T1000 (cell line): ENCODE data around the gene ARL13B.
"Not testable (repeated sequence)": the region's sequence is repeated elsewhere in the genome, so short reads cannot be mapped to it uniquely, and the experiment has no call there.

ENCODE experiments used
- DNase-seq: peaks from one replicate; lab custom pipeline; 2025; ENCODE audit warnings: mixed read lengths; lab: John Stamatoyannopoulos, UW

ARL13B gene

DNA sequence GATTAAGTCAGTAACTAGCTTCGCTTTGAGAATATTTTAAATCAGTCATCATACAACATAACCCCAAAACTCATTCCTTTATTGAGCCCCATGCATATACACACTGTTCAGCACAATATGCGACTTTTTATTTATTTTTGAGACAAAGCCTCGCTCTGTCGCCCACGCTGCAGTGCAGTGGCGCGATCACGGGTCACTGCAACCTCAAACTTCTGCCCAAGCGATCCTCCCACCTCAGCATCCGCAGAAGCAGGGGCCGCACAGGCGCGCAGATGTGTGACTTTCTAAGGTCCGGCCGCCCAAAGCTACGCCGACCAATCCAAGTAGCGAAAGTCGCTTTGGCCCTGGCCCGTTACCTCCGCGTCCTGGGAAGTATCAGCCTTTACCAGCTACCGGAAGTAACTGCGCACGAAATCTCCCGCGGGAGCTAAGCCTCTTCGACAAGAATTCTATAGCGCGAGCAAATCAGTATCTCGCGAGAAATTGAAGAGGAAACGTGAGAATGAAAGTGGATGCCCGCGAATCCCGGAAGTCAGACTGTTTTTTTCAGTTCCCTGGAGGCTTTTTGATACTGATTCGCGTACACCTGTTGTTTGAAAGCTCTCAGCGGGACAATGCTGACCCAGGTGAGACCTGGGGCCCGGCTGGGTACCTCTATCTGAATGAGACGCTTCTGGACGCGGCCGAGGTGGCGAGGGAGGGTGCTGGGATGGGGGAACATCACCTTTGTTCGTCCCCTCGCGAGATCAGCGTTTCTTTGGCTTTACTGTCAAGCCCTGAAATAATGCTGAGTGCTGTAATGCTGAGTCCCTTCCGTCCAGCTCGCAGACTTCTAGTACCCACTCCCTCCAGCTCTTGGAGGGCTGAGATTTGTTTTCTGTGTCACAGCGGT lies 82.8 kb downstream of the ARL13B start, which contains the start of the genes DHFR2 and NSUN3:
DHFR2 (minus strand) TSS at position 404 of the 892 bp plus-strand sequence. CDS start 1,405 bp downstream, outside the sequence.
NSUN3 (plus strand) TSS at position 549 of the 892 bp plus-strand sequence; CDS start at position 615, 66 bp downstream.
- peak; percentile 85 for DNase-seq

DNA sequence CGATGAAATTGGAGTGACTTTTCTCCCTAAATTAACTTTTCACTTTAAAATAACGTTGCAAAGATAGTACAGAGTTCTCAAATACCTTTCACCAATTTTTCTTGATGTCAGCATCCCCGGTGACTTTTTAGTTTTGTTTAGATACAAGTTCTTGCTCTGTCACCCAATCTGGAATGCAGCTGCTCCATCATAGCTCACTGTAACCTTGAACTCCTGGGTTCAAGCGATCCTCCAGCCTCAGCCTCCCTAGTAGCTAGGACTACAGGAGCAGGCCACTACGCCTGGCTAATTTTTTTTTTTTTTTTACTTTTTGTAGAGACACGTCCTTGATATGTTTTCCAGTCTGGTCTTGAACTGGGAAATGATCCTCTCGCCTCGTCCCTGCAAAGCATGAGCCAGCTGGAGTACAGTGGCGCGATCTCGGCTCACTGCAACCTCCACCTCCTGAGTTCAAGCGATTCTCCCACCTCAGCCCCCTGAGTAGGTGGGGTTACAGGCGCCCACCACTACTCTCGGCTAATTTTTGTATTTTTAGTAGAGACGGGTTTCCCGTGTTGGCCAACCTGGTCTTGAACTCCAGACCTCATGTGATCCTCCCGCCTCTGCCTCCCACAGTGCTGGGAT lies 83.7 kb downstream of the ARL13B start:
- no peak for DNase-seq

DNA sequence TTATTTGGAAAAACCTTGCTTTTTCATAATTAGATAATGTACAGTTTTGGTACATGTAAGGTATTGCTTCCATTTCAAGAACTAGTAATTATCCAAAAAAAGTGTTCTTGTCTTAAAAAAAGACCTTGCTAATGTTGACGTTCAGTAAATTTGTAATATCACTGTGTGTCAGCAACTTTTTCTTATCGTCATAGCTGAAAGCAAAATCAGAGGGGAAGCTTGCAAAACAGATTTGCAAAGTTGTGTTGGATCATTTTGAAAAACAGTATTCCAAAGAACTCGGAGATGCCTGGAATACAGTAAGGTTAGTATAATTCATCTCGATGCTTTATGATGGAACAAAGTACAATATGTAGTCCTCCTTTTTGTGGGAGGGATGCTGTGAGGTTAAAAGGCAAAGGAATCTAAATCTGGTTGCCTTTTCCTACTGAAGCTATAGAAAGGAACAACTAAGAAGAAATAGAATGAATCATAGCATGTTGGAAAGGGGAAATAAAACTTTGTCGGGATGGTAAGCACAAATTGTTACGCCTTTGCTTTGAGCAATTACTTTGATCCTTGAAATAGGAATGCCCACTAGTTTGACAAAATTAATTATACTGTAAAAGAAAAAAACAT lies 84.4 kb downstream of the ARL13B start:
- no peak for DNase-seq

DNA sequence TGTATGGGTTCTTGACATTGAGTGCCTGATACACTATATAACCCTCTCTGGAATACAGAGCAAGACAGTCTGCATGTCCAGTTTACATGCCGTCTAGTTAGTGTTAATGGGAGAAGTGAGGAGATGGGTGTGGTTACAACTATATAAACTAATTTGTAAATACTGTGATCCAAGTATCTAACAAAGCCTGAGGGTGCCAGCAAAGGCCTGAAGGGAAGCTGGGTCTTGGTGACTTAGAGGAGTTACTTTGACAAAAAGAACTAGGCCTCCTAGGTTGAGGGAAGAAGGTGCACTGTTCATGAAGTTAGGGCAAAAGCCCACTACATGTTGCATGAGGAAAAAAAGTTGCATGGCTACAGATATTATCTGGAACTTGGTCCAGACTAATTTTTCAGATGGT lies 85.2 kb downstream of the ARL13B start:
- DNase-seq, result no peak

GRCh38 chr3:94065819-94066480 lies 86.0 kb downstream of the ARL13B start:
- DNase-seq, result no peak

DNA sequence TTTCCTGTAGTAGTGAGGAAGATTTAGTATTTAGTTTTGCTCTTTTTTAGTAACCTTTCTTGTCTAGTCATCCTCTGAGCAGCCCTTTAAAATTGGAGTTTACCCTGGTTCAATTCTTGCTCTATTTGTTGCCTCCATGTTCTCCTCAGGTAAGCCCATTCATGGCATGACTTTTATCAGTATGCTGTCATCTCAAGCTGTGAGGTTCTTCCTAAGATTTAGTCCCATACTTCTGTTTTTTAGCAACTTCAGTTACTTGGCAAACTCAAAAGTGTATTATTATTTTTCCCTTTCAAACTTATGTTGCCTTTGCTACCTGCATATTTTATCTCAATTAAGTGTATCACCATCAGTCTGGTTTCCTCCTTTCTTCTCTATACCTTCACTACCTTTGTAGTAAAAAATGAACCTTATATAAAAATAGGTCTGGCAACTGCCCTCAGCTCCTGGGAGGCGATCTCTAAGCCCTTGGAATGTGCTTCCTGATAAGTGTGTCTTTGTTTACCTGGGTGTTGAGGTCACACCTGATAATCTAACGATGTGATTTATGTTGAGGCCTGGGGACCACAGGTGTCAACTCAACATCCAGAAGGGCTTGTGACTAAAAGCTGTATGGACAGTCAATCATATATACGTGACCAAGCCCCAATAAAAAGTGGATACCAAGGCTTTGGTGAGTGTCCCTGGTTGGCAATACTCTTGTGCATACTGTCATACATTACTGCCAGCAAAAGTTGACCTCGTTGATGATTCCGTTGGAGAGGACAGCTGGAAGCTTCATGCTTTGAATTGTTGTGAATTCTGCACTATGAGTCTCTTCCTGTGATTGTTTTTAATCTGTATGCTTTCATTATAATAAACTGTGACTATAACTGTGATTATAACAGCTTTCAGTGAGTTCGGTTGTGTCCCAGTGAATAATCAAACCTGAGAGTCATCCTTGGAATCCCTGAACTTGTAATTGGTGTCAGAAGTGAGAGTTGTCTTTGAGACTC lies 86.8 kb downstream of the ARL13B start:
- no peak for DNase-seq

DNA sequence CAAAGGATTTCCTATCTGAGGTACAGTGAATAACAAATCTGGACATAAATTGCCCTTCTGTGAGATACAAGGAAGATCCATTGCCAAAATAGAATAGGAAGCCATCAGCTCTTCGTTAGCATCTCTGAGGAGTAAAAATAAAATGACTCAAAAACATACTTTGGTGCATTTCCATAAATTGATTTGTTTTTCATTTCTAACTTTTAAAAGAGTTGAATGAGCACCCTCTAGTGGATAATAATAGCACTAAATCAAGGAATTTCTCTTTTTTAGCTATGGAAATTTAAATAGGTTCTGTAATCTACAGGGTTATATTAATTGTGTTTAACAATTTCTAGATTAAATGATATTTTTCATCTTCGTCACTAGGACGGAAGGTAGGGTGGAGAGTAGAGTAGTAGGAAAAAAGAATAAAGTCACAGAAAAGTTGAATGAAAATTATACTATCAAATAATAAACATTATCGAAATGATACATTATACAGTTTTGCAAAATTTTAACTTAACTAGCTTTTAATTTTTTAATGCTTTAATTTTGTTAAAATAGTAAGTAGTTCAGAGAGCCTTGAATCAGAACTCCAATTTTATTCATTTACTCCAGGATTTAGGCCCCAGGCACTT lies 89.3 kb downstream of the ARL13B start:
- DNase-seq, result no peak

DNA sequence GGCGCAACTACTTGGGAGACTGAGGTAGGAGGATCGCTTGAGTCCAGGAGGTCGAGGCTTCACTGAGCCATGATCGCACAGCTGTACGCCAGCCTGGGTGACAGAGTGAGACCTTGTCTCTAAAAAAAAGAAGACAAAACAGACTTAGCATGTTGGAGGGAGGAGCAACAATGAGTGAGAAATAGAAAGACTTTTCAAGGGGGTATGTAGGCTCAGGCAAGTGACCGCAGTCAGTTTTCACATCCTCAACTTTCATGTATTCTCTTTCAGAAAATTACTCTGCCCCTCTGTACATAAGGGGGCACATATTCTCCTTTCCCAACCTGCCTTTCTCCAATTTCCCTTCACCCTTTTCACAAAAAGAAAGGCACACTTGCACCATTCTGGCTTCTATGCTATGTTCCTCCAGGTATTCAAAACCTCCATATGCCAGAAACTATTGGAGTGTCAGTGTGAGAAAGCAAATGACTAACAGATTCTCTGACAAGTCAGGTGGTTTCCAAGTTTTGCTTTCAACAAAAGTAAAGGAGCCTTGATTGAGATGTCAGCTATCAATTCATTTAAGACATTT lies 90.5 kb downstream of the ARL13B start:
- DNase-seq, result no peak

GRCh38 chr3:94071713-94072284 lies 91.8 kb downstream of the ARL13B start:
- no peak for DNase-seq

DNA sequence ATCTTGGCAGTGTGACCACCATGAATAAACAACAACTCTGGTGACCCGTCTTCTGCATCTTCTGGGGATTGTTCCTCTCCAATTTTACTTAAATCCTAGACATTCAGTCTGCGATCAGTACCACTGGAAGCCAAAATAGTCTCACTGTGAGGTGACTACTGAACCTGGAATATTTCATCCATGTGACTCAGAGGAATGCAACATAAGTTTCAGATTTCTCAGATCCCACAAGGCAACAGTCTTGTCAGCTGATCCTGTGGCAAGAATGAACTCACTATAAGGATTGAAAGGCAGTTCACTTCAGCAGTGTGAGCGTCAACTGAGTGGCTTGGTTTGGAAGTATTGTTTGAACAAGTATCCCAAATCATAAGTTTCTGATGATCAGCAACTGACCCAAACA lies 96.1 kb downstream of the ARL13B start:
- no peak for DNase-seq

- not testable (repeated sequence) for DNase-seq
Measured at GRCh38 chr3:94080552-94080951, 100.6 kb downstream of the ARL13B start.

DNA sequence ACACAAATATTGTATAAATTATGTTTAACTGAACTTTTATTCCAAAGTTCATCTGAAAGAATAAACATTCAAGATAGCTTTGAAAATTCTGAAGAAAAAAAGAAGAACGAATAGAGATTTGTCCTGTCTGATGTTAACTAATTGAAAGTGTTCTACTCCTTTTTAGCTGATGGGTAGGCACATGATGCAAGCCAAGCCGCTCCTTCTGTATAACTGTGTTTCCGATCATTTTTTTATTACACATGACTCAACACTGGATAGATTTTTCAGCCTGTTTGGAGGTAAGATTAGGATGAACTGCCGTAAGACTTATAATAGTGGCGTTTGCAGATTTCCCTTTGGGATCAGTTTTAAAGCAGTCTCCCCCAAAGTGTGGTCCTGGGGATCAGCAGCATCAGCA lies 101.9 kb downstream of the ARL13B start:
- no peak for DNase-seq

GRCh38 chr3:94082391-94082937 lies 102.5 kb downstream of the ARL13B start:
- no peak for DNase-seq

DNA sequence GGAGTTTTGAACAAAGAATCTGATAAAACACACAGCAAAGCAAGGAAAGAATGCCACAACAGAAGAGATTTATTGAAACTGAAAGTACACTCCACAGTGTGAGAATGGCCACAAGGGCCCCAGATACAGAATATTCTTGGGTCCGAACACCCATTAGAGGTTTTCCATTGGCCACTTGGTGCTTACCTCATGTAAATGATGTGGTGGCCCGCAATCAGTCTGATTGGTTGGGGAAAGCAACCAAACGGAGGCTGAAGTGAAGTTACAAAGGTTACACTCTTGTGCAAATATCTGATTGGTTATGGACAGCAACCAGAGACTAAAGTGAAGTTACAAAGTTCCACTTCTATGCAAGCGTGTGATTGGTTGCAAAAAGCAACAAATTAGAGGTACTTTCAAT lies 103.3 kb downstream of the ARL13B start:
- no peak for DNase-seq

- DNase-seq, result no peak
Measured at GRCh38 chr3:94089126-94089525, 109.2 kb downstream of the ARL13B start.

- DNase-seq, result no peak
Measured at GRCh38 chr3:94092086-94092485, 112.1 kb downstream of the ARL13B start.

GRCh38 chr3:94093151-94093550 lies 113.2 kb downstream of the ARL13B start:
- no peak for DNase-seq

DNA sequence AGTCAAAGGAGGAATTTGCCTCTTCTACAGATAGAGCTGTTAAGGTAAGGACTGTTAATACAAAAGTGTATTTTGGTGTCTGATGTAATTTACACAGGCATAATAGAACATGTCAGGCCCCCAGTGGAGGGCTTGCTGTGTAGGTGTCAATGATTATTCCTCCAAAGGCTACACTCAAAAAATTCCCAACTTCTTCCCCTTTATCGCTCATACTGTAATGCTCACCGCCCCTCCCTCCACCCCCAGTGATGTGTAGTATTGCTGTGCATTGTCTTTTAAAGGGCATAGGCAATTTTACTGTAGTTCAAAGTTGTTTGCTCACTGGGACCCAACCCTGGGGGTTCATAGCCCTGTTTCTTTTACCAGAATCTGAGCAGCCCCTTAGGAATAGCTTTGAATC lies 115.2 kb downstream of the ARL13B start:
- DNase-seq, result no peak

DNA sequence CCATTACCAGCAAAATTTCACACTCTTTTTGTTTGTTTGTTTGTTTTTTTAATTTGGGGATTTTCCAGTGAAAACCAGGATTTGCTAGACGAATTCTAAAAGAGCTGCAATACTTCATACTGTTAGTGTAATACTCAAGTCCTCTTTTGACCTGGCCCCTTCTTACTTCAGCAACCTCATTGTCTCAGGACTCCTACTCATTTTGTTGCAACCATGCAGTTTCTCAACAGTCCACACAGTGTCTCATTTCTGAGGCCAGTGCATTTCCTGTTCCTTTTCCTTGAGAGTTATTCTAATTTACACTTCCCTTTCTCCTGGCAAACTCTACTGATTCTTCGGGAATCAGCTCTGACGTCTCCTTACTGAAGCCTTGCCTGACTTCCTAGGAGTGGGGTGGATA lies 118.5 kb downstream of the ARL13B start:
- no peak for DNase-seq
